H1 (cell line): ENCODE data around the gene SPG11. TPM values are rescaled to one million over a fixed set of nuclear protein-coding genes. Genes with fewer than 3 reads are reported as not detected.

ENCODE experiments used
- CTCF ChIA-PET: fragments of 300-600 bp; sonication (Branson Sonifier 250); formaldehyde crosslinking; loops from one replicate; lab custom pipeline; 2021; ENCODE audit not compliant: partially characterized antibody; lab: Charles Lee
- POLR2A ChIA-PET: fragments of 300-600 bp; sonication (Branson Sonifier 250); formaldehyde crosslinking; loops from one replicate; lab custom pipeline; 2021; ENCODE audit warnings: inconsistent platforms; ENCODE audit not compliant: partially characterized antibody; lab: Charles Lee
- DNase-seq, 2 experiments: peaks; one replicate each; pipeline versions ENCODE4 v3.0.0 to v3.0.0-alpha.2; 2010 to 2022; ENCODE audit warnings: low spot score in 2 of 2, low read depth in 1 of 2, mixed read lengths in 1 of 2
- FAIRE-seq: peaks from 2 replicates; lab custom pipeline; 2011; peaks lifted over from hg19 to GRCh38; lab: Jason Lieb, UNC
- H2AFZ ChIP-seq: 2 replicates; pipeline ENCODE4 v1.8.1; 2012; ENCODE audit warnings: low read length, inconsistent platforms
- H2AK5ac ChIP-seq: 2 replicates; pipeline ENCODE4 v1.6.1; 2013; ENCODE audit warnings: low read depth, low read length
- H2BK120ac ChIP-seq: replicated peaks from 2 replicates; pipeline ENCODE3; 2013; ENCODE audit warnings: low read depth, low read length, inconsistent platforms
- H2BK12ac ChIP-seq: 2 replicates; pipeline ENCODE4 v1.6.1; 2013; ENCODE audit warnings: low read depth, low read length
- H2BK15ac ChIP-seq: 2 replicates; pipeline ENCODE4 v1.6.1; 2013; ENCODE audit warnings: low read length
- H2BK20ac ChIP-seq: 2 replicates; pipeline ENCODE4 v1.6.1; 2013; ENCODE audit warnings: low read length
- H2BK5ac ChIP-seq: 2 replicates; pipeline ENCODE4 v1.6.1; 2013; ENCODE audit warnings: low read depth, low read length
- H3K14ac ChIP-seq: 2 replicates; pipeline ENCODE4 v1.6.1; 2013; ENCODE audit warnings: inconsistent platforms; ENCODE audit not compliant: insufficient read length
- H3K18ac ChIP-seq: 2 replicates; pipeline ENCODE4 v1.6.1; 2013; ENCODE audit warnings: low read length; ENCODE audit errors: extremely low read depth
- H3K23ac ChIP-seq: 2 replicates; pipeline ENCODE4 v1.6.1; 2013; ENCODE audit warnings: inconsistent platforms; ENCODE audit not compliant: insufficient read length
- H3K23me2 ChIP-seq: 2 replicates; pipeline ENCODE4 v1.6.1; 2013; ENCODE audit warnings: low read depth, low read length
- H3K27ac ChIP-seq: 2 replicates; pipeline ENCODE4 v1.6.1; 2011; ENCODE audit warnings: low read depth, low read length, inconsistent platforms
- H3K27me3 ChIP-seq, 4 experiments: replicated peaks in 1 of 4; 1 replicate in 1 of 4; 2 replicates in 3 of 4; pipeline versions ENCODE4 v1.6.1 to v1.8.1; 2011 to 2013; ENCODE audit warnings: low read length in 3 of 4, mild to moderate bottlenecking in 3 of 4, inconsistent platforms in 2 of 4, mixed read lengths in 2 of 4, moderate library complexity in 1 of 4; ENCODE audit not compliant: control insufficient read depth in 3 of 4, insufficient read depth in 3 of 4; ENCODE audit errors: extremely low read depth in 1 of 4
- H3K36me3 ChIP-seq, 4 experiments: 2 replicates each; pipeline versions ENCODE4 v1.6.1 to v1.8.1; 2011 to 2013; ENCODE audit warnings: mild to moderate bottlenecking in 4 of 4, low read length in 3 of 4, moderate library complexity in 2 of 4, control low read depth in 1 of 4, inconsistent platforms in 1 of 4; ENCODE audit not compliant: insufficient read depth in 4 of 4, control insufficient read depth in 2 of 4
- H3K4ac ChIP-seq: replicated peaks from 2 replicates; pipeline ENCODE3; 2013; ENCODE audit warnings: low read length, low read depth, mixed read lengths, inconsistent platforms; ENCODE audit not compliant: insufficient read length
- H3K4me1 ChIP-seq, 4 experiments: replicated peaks in 1 of 4; 1 replicate in 1 of 4; 2 replicates in 3 of 4; pipeline versions ENCODE4 v1.6.1 to v1.8.1; 2011 to 2013; ENCODE audit warnings: low read length in 3 of 4, inconsistent platforms in 2 of 4, mixed read lengths in 1 of 4; ENCODE audit not compliant: insufficient read depth in 4 of 4, control insufficient read depth in 3 of 4
- H3K4me2 ChIP-seq, 2 experiments: 2 replicates each; pipeline versions ENCODE4 v1.6.1 to v1.8.1; 2011 to 2013; ENCODE audit warnings: low read depth in 2 of 2, low read length in 2 of 2, control low read depth in 1 of 2, inconsistent platforms in 1 of 2, mild to moderate bottlenecking in 1 of 2; ENCODE audit not compliant: insufficient read depth in 1 of 2
- H3K4me3 ChIP-seq, 4 experiments: fragments of 200-600, 300-600 bp in 1 of 4; sonication (generic), shearing (Covaris generic), sonication (Bioruptor Twin) in 1 of 4; 2 replicates each; pipeline versions ENCODE4 v1.5.1 to v1.8.1; 2011 to 2016; ENCODE audit warnings: low read length in 4 of 4, low read depth in 3 of 4, control low read depth in 2 of 4, inconsistent platforms in 2 of 4, mild to moderate bottlenecking in 2 of 4, mixed read lengths in 1 of 4, moderate library complexity in 1 of 4; ENCODE audit not compliant: insufficient read depth in 2 of 4; ENCODE audit errors: extremely low read depth in 1 of 4
- H3K56ac ChIP-seq: replicated peaks from 2 replicates; pipeline ENCODE3; 2013; ENCODE audit warnings: low read depth, mild to moderate bottlenecking, mixed read lengths, low read length, inconsistent platforms; ENCODE audit not compliant: insufficient read length
- H3K79me1 ChIP-seq: 2 replicates; pipeline ENCODE4 v1.6.1; 2013; ENCODE audit warnings: low read depth, low read length, control low read depth
- H3K79me2 ChIP-seq, 2 experiments: 2 replicates each; pipeline versions ENCODE4 v1.6.1 to v1.8.1; 2012 to 2013; ENCODE audit warnings: low read length in 2 of 2, mild to moderate bottlenecking in 2 of 2, inconsistent platforms in 1 of 2; ENCODE audit not compliant: insufficient read depth in 2 of 2, control insufficient read depth in 1 of 2
- H3K9ac ChIP-seq, 4 experiments: replicated peaks in 1 of 4; 1 replicate in 1 of 4; 2 replicates in 3 of 4; pipeline versions ENCODE4 v1.6.1 to v1.8.1; 2011 to 2013; ENCODE audit warnings: low read depth in 3 of 4, low read length in 3 of 4, control low read depth in 2 of 4, mild to moderate bottlenecking in 2 of 4, moderate library complexity in 2 of 4, inconsistent platforms in 1 of 4; ENCODE audit errors: extremely low read depth in 1 of 4
- H3K9me3 ChIP-seq, 2 experiments: 2 replicates each; pipeline versions ENCODE4 v1.6.1 to v1.8.1; 2012 to 2013; ENCODE audit warnings: mild to moderate bottlenecking in 2 of 2, moderate library complexity in 2 of 2, control low read depth in 1 of 2, inconsistent platforms in 1 of 2, low read depth in 1 of 2, low read length in 1 of 2, mixed read lengths in 1 of 2; ENCODE audit not compliant: insufficient read depth in 2 of 2
- H4K20me1 ChIP-seq, 2 experiments: replicated peaks in 1 of 2; 2 replicates each; pipeline versions ENCODE3 to v1.8.1; 2011 to 2013; ENCODE audit warnings: inconsistent platforms in 2 of 2, low read length in 2 of 2, mild to moderate bottlenecking in 1 of 2; ENCODE audit not compliant: insufficient read depth in 2 of 2, control insufficient read depth in 1 of 2
- H4K5ac ChIP-seq: 2 replicates; pipeline ENCODE4 v1.6.1; 2013; ENCODE audit warnings: low read length, low read depth, mixed read lengths, inconsistent platforms; ENCODE audit not compliant: insufficient read length
- H4K8ac ChIP-seq: 2 replicates; pipeline ENCODE4 v1.8.0; 2013; ENCODE audit warnings: mild to moderate bottlenecking, moderate library complexity, low read length, inconsistent platforms; ENCODE audit not compliant: insufficient read depth; ENCODE audit errors: extremely low read depth
- H4K91ac ChIP-seq: replicated peaks from 2 replicates; pipeline ENCODE3; 2013; ENCODE audit warnings: low read length, mixed read lengths, inconsistent platforms; ENCODE audit not compliant: insufficient read length
- TEAD4 ChIP-seq: IDR thresholded peaks from 2 replicates; pipeline ENCODE4 v1.6.1; 2012; ENCODE audit warnings: low read depth, low read length, inconsistent platforms, mixed read lengths
- WGBS, 2 experiments: shearing (Covaris generic) in 1 of 2; methylation state at CpG; one replicate each; pipeline versions ENCODE4 v1.1.6 to v1.1.7; 2013 to 2015; ENCODE audit warnings: low lambda C conversion rate in 2 of 2, mixed read lengths in 2 of 2, inconsistent platforms in 1 of 2, low coverage in 1 of 2, missing lambda C conversion rate in 1 of 2; ENCODE audit not compliant: insufficient replicate concordance in 2 of 2, insufficient coverage in 1 of 2, insufficient read length in 1 of 2; ENCODE audit errors: extremely low coverage in 1 of 2, missing lambda C conversion rate in 1 of 2; 5-methylcytosine and 5-hydroxymethylcytosine counted together
- polyA plus RNA-seq, 7 experiments: library from polyadenylated mRNA; depleted of rRNA in 3 of 7; stranded (reverse) in 5 of 7; unstranded in 2 of 7; fragments of >200 nt in 5 of 7; fragments of 200-250 nt in 2 of 7; gene quantifications; 1 replicate in 5 of 7; 2 replicates in 1 of 7; 4 replicates in 1 of 7; pipeline versions ENCODE4 v1.2.1 to v1.2.3, GENCODE V29; 2011 to 2013; ENCODE audit warnings: missing spikeins in 2 of 7, mixed read lengths in 2 of 7
- total RNA-seq: library from RNA; stranded (reverse); fragmentation: NEBNext Ultra II Directional; extraction: Animal tissue kit (Norgen Biotek cat#: 25700); gene quantifications from 2 replicates; pipeline ENCODE4 v1.2.1, GENCODE V29; 2021

Gene SPG11
- total and polyA plus RNA-seq, 2 of the 8 experiments (the other 6 are each of a cell fraction or from before 2014, with no cell fraction given) = 37.1 to 38.6 TPM

- no peak for DNase-seq
- H4K91ac ChIP-seq = no peak overlapping the region
- peaks cover 0 to 9% of the 10 kb centered on the region in 2 experiments; a peak in 2 of 4 replicates for H3K79me2 ChIP-seq
- H2AK5ac ChIP-seq = no peak overlapping the region
- peak overlapping the region; percentile 90 to 94 for H3K4me2 ChIP-seq
- whole genome bisulfite sequencing, 2 experiments = 80% methylated on average over 20 of the region's 24 CpGs; no CpG with 5 or more reads in 1 of the 2 experiments
- TF ChIP-seq TEAD4 = no peak
- ChIA-PET CTCF (interaction anchor here (1.1 to 6.6 kb wide), 9 partner anchors 9 to 129 kb away, joined by 3 to 61 read pairs (median 6); partner anchors contain the start of genes SPG11 and TRIM69), POLR2A (interaction anchor here (0.7 to 4.2 kb wide), 8 partner anchors 9 to 49 kb away, joined by 3 to 64 read pairs (median 10); partner anchors contain the start of genes SPG11 and TRIM69)
- H3K23me2 ChIP-seq = peaks cover 4% of the 10 kb centered on the region
- no peak overlapping the region for H3K9ac ChIP-seq
- no peak overlapping the region for H3K4ac ChIP-seq
- H2BK5ac ChIP-seq = no peak overlapping the region
- no peak overlapping the region for H3K18ac ChIP-seq
- no peak overlapping the region for H4K8ac ChIP-seq
- no peak overlapping the region for H2BK12ac ChIP-seq
- H3K9me3 ChIP-seq = no peaks in the 10 kb centered on the region
- H3K27me3 ChIP-seq = peaks cover 0 to 10% (median 8%) of the 10 kb centered on the region in 4 experiments; a peak in 5 of 7 replicates
- H2BK120ac ChIP-seq = no peak overlapping the region
- H3K79me1 ChIP-seq = no peaks in the 10 kb centered on the region
- H2AFZ ChIP-seq = no peak overlapping the region
- H3K14ac ChIP-seq = no peak overlapping the region
- no peak overlapping the region for H3K23ac ChIP-seq
- FAIRE-seq = no peak
- H3K4me1 ChIP-seq = 0 out of 7 replicates have a peak, but pooled peaks cover 0 to 3% (median 0%) of the 10 kb centered on the region in 4 experiments
- no peak overlapping the region for H2BK20ac ChIP-seq
- no peak overlapping the region for H4K5ac ChIP-seq
- no peak overlapping the region for H3K56ac ChIP-seq
- no peak overlapping the region for H3K27ac ChIP-seq
- no peak overlapping the region for H2BK15ac ChIP-seq
- H3K4me3 ChIP-seq = peak overlapping the region; percentile 79 to 95 (median 88); a peak in 5 of 8 replicates
- H4K20me1 ChIP-seq = no peaks in the 10 kb centered on the region
- H3K36me3 ChIP-seq = peaks cover 2 to 22% (median 13%) of the 10 kb centered on the region in 4 experiments; a peak in 6 of 8 replicates
Measured at GRCh38 chr15:44712346-44713005, 49.0 kb upstream of the SPG11 start.
